GM19452 (cell line): ENCODE measurements around the gene NETO1.
A peak's percentile ranks its signal among the peaks of the same experiment; 100 is the strongest.

Experiments
- ATAC-seq: cut with Tn5 transposase; IDR thresholded peaks from one replicate; pipeline ENCODE4 v1.9.1; 2021; ENCODE audit not compliant: unreplicated experiment

Gene NETO1

GRCh38 chr18:72846736-72847533, 20.9 kb downstream of the NETO1 start:
- ATAC-seq = no peak

DNA sequence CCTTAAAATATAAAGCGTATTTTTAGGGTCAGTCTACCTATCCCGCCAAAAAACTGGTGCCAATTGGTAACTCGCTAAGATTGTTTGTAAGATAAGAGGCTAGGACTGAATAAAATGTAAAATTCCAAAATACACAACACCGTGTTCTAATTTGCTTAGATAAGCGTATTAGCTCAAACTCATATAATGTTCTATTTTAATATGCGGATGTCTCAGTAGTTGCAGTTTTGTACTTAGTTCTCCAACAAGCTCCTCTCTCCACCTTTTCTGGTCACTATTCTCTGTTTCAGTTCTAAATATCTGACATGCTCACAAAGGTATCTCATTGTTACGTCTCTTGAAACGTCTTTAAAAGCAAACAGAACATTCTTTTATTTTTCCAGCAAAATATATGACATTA, 24.0 kb downstream of the NETO1 start:
- ATAC-seq = no peak

DNA sequence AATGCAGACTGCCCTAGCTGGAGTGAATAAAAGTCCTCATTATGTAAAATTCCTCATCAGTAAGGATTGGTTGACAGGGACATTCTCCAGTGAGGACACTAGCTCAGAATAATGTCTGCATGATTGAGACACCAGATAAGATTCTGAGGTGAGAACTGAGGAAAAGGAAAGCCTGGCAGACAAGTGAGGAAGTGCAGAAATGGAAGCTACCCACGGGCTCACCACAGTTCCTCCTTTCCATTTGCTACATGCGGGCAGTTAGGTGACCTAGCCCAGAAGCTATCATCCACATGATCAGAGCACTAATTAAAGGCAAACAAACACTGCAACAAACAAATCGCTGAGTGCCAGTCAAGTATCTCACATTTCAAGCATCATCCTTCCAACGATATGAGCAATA, 27.7 kb downstream of the NETO1 start:
- ATAC-seq = no peak

- ATAC-seq = no peak
Measured at GRCh38 chr18:72834731-72835130, 33.1 kb downstream of the NETO1 start.

GRCh38 chr18:72833471-72833870, 34.3 kb downstream of the NETO1 start:
- no peak for ATAC-seq

DNA sequence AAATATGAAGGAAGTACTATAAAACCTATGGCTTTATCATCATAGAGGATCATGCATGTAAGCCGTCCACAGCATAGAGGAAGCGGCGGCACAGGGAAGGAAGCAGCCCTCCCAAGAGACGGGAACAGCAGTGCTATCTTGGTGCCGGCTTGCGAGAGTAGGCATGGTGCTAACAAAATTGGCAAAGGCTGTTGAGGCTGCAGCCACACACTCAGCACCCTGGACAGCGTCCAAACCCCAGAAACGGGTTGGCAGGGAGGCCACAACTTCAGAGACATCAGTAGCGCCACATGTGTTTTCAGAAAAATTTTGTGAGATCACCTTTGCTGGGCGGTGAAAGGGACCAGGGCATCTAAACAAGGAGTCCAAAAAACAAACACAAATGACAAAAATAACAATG, 37.7 kb downstream of the NETO1 start:
- ATAC-seq = no peak

GRCh38 chr18:72828601-72829000, 39.2 kb downstream of the NETO1 start:
- no peak for ATAC-seq

- no peak for ATAC-seq
Measured at GRCh38 chr18:72826736-72827135, 41.1 kb downstream of the NETO1 start.

DNA sequence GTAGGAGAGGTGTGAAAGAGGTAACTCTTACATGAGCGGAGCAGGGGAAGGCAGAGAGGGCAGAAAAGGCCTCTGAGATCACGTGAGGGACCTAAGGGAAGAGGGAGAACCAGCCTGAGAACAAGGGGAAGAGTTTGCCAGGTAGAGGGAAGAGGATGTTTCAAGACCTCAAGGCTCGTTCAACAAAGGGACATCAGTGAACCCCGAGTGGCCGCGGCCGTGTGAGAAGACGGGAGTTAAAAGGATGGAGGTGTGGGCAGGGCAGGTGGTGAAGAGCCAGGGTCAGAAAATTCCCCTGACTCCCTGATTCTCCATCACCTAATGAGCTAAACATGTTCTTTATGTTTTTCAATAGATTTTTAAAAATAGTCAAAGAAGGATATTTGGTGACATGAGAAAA, 44.4 kb downstream of the NETO1 start:
- no peak for ATAC-seq

GRCh38 chr18:72822202-72822601, 45.6 kb downstream of the NETO1 start:
- no peak for ATAC-seq

DNA sequence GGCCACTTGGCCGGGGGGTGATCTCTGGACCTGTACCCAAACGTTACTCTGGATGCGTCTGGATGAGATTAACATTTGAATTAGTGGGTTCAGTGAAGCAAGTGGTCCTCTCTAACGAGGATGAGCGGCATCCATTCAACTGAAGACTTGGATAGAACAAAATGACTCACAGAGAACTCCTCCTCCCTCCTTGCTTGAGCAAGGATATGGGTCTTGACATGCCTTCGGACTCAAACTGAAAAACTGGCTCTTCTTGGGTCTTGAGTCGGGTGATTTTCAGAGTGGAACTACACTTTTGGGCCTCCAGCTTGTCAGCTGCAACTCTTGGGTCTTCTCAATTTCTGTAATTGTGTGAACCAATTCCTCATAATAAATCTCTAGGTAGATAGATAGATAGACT, 47.2 kb downstream of the NETO1 start:
- ATAC-seq = no peak

GRCh38 chr18:72819050-72819449, 48.7 kb downstream of the NETO1 start:
- no peak for ATAC-seq

- peak; percentile 86 for ATAC-seq
Measured at GRCh38 chr18:72811047-72811446, 56.7 kb downstream of the NETO1 start.

DNA sequence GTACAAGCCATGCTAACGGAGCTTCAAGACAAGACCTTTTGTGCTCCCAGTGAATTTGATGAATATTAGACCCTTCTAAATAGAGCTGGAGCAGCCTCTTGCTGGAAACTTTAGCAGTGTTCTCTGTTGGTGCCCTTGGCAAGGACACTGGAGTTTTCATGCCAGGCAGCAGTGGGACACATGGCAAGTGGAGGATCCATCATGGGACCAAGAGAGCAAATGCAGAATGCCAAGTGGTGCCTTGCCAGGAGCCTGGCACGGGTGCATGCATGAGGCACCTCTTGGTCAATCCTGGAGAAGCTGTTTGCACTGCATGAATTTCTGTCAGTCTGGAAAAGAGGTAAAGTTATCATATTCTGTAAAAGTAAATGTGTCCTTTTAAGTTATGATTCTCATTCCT, 59.1 kb downstream of the NETO1 start:
- ATAC-seq = no peak

GRCh38 chr18:72799106-72799505, 68.7 kb downstream of the NETO1 start:
- ATAC-seq = no peak

DNA sequence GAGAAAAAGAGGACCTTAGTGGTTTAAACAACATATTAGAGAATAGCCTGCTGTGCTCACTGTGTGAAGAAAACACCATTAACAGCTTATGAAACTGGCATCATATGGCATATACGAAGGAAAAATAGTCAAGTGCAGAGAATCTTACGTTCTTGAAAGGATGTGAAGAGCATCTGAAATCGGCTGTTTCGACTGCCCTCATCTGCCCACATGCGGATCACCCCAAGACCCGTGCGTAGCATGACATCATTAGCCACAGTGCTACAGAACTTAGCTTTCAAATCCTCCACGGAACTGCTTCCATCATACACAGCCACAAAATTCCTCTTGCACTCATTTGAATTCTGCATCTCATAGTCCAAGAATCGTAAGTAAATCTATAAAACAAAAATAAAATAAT, 84.3 kb downstream of the NETO1 start:
- ATAC-seq = no peak

DNA sequence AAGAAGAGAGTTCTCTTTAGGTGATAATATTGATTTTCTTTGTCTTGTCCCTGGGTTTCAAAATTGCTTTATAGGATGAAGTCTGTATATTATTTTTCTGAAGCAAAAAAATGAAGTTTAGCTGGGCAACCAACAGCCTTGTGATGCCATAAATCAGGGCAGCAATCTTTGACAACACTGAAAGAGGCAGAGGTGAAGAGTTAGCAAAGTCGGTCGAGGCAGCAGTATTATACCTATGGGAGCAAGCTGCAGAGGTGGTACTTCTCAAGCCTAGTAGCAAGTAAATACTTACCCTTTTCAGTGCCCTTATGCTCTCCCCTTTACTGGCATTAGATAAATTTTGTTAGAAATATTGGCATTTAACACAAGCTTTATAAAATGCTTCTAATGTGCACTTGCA, 92.9 kb downstream of the NETO1 start:
- no peak for ATAC-seq

DNA sequence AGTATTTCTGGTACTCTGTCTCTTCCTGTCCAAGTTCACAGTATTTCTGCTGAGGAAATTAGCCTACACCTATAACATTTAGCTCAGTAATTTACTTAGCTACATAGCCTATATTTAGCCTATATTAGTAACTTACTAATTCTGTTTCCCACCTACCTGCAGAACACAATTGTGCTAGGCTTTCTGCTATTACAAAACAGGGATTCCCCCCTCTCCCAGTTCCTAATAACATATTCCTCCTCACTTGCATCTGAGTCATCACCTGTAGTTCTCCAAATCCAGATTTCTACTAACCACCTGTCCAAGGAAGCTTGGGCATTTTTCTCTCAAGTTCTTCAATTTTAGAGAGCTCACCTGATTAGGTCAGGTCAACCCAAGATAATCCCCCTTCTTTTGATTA, 94.9 kb downstream of the NETO1 start:
- no peak for ATAC-seq

DNA sequence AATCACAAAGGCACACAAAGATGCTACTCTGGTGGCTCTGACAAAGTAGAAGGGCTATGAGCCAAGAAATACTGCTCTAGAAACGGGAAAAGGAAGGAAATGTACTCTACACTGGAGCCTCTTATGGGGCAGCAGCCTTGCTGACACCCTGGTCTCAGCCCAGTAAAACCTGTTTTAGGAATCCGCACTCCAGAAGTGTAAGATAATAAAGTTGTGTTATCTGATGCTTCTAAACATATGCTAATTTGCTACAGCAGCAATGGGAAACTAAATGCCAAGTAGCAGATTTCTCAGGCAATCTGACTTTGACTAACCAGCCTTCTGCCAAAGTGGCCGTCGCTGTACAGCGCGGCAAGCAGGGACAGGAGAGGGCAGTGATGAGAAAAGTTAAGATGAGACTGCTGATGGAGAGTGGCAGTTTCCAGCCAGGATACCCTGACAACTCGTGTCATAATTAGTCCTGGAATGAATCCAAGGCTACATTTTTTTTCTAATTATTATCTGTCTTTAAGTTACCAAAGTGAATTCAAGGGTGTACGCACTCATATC, 99.0 kb downstream of the NETO1 start:
- ATAC-seq = no peak

- peak; percentile 77 for ATAC-seq
Measured at GRCh38 chr18:72762515-72763122, 105.2 kb downstream of the NETO1 start.

DNA sequence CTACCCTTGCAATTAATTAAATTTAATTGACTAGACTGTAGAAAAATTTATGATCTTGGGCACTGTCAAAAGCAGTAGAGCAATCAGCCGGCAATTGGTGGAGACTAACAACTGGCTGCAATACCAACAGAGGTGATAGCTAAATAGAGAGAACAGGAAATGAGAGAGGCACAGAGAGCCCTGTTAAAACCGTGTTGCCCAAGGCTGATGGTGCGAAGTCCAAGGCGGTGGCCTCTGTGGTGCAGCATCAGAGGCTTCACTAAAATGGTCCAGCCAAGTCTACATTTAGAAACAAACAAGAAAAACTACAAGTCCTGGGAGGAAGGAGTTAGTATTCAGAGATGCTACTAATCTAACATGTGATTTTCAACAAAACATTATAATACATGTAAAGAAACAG, 115.6 kb downstream of the NETO1 start:
- no peak for ATAC-seq

- ATAC-seq = no peak
Measured at GRCh38 chr18:72742002-72742401, 125.8 kb downstream of the NETO1 start.

GRCh38 chr18:72738136-72738535, 129.7 kb downstream of the NETO1 start:
- no peak for ATAC-seq
